IMR-90 (cell line): ENCODE data around the gene RAP1A. TPM values are rescaled to one million over a fixed set of nuclear protein-coding genes. Genes with fewer than 3 reads are reported as not detected.
"Not testable (repeated sequence)": the region's sequence is repeated elsewhere in the genome, so short reads cannot be mapped to it uniquely, and the experiment has no call there.

ENCODE experiments used
- ATAC-seq: fragments of 200-7000 bp; cut with Tn5 transposase; 2 replicates; pipeline ENCODE4 v1.9.1; 2020; ENCODE audit warnings: low read depth, mild to moderate bottlenecking, moderate library complexity
- BruUV-seq: library from RNA; stranded (reverse); fragments of 400-500 nt; replicated peaks from 2 replicates; lab custom pipeline; 2021; lab: Mats Ljungman, UMichigan
- CTCF ChIA-PET: fragments of 300-600 bp; formaldehyde crosslinking; extraction: SDS; loops from one replicate; lab custom pipeline; 2021; ENCODE audit warnings: antibody characterized with exemption; lab: Yijun Ruan, JAX
- POLR2A ChIA-PET: fragments of 300-600 bp; sonication (Branson Sonifier 250); formaldehyde crosslinking; loops from one replicate; lab custom pipeline; 2022; ENCODE audit warnings: antibody characterized with exemption; ENCODE audit not compliant: unreplicated experiment; lab: Charles Lee
- DNase-seq: peaks from one replicate; pipeline ENCODE4 v3.0.0; 2013
- H2AFZ ChIP-seq: replicated peaks from 2 replicates; pipeline ENCODE3; 2013; ENCODE audit warnings: low read length, mild to moderate bottlenecking; ENCODE audit not compliant: poor library complexity
- H2AK5ac ChIP-seq: 2 replicates; pipeline ENCODE4 v1.6.1; 2013; ENCODE audit warnings: low read depth, low read length, inconsistent platforms
- H2AK9ac ChIP-seq: replicated peaks from 2 replicates; pipeline ENCODE3; 2013; ENCODE audit warnings: mild to moderate bottlenecking, low read depth, low read length, moderate library complexity; ENCODE audit not compliant: poor library complexity
- H2BK120ac ChIP-seq: 2 replicates; pipeline ENCODE4 v1.6.1; 2013; ENCODE audit warnings: low read depth, low read length, inconsistent platforms
- H2BK15ac ChIP-seq: 3 replicates; pipeline ENCODE4 v1.6.1; 2013; ENCODE audit warnings: low read depth, low read length, inconsistent platforms
- H2BK20ac ChIP-seq: 2 replicates; pipeline ENCODE4 v1.6.1; 2013; ENCODE audit warnings: low read depth, mild to moderate bottlenecking, inconsistent platforms, low read length, moderate library complexity
- H2BK5ac ChIP-seq: 2 replicates; pipeline ENCODE4 v1.6.1; 2013; ENCODE audit warnings: mild to moderate bottlenecking, low read depth, low read length, inconsistent platforms; ENCODE audit not compliant: poor library complexity, severe bottlenecking
- H3K14ac ChIP-seq: replicated peaks from 2 replicates; pipeline ENCODE4 v1.6.1; 2013; ENCODE audit warnings: low read depth, low read length, inconsistent platforms
- H3K18ac ChIP-seq: 2 replicates; pipeline ENCODE4 v1.6.1; 2013; ENCODE audit warnings: low read depth, low read length, control low read depth
- H3K23ac ChIP-seq: 2 replicates; pipeline ENCODE4 v1.6.1; 2013; ENCODE audit warnings: low read depth, low read length, inconsistent platforms
- H3K27ac ChIP-seq: 2 replicates; pipeline ENCODE4 v1.5.1; 2013; ENCODE audit warnings: mild to moderate bottlenecking, control low read depth, low read length; ENCODE audit not compliant: insufficient read depth
- H3K27me3 ChIP-seq: 2 replicates; pipeline ENCODE4 v1.6.1; 2013; ENCODE audit warnings: low read length; ENCODE audit not compliant: control insufficient read depth, insufficient read depth
- H3K36me3 ChIP-seq: 2 replicates; pipeline ENCODE4 v1.6.1; 2013; ENCODE audit warnings: low read length, mixed read lengths; ENCODE audit not compliant: control insufficient read depth, insufficient read depth
- H3K4ac ChIP-seq: 2 replicates; pipeline ENCODE4 v1.6.1; 2013; ENCODE audit warnings: low read depth, low read length, inconsistent platforms
- H3K4me1 ChIP-seq: 2 replicates; pipeline ENCODE4 v1.6.1; 2013; ENCODE audit warnings: low read length, mixed read lengths; ENCODE audit not compliant: control insufficient read depth, insufficient read depth
- H3K4me2 ChIP-seq: 2 replicates; pipeline ENCODE4 v1.6.1; 2013; ENCODE audit warnings: low read depth, mild to moderate bottlenecking, control low read depth, low read length, moderate library complexity
- H3K4me3 ChIP-seq: 2 replicates; pipeline ENCODE4 v1.5.1; 2013; ENCODE audit warnings: low read depth, mild to moderate bottlenecking, control low read depth, low read length, moderate library complexity; ENCODE audit not compliant: insufficient read depth
- H3K56ac ChIP-seq: 2 replicates; pipeline ENCODE4 v1.6.1; 2013; ENCODE audit warnings: low read length, inconsistent platforms; ENCODE audit not compliant: insufficient read depth; ENCODE audit errors: extremely low read depth
- H3K79me1 ChIP-seq, 2 experiments: 2 replicates each; pipeline ENCODE4 v1.6.1; 2013; ENCODE audit warnings: low read length in 2 of 2, inconsistent platforms in 1 of 2, low read depth in 1 of 2
- H3K9ac ChIP-seq: 2 replicates; pipeline ENCODE4 v1.6.1; 2013; ENCODE audit warnings: low read depth, low read length, control low read depth
- H3K9me1 ChIP-seq: 2 replicates; pipeline ENCODE4 v1.6.1; 2013; ENCODE audit warnings: low read length, inconsistent platforms; ENCODE audit not compliant: insufficient read depth
- H3K9me3 ChIP-seq: 2 replicates; pipeline ENCODE4 v1.6.1; 2013; ENCODE audit warnings: low read length; ENCODE audit not compliant: control insufficient read depth, insufficient read depth
- H4K20me1 ChIP-seq: 2 replicates; pipeline ENCODE4 v1.6.1; 2013; ENCODE audit warnings: low read length, inconsistent platforms; ENCODE audit not compliant: insufficient read depth
- H4K5ac ChIP-seq: 2 replicates; pipeline ENCODE4 v1.6.1; 2013; ENCODE audit warnings: mild to moderate bottlenecking, low read depth, low read length, control low read depth
- H4K8ac ChIP-seq, 2 experiments: 2 replicates each; pipeline ENCODE4 v1.6.1; 2013; ENCODE audit warnings: low read depth in 2 of 2, low read length in 2 of 2, control low read depth in 1 of 2, inconsistent platforms in 1 of 2
- H4K91ac ChIP-seq: 2 replicates; pipeline ENCODE4 v1.6.1; 2013; ENCODE audit warnings: low read depth, low read length, inconsistent platforms; ENCODE audit not compliant: insufficient read depth
- WGBS, 2 experiments: methylation state at CpG; one replicate each; pipeline versions ENCODE4 v1.1.5 to v1.1.7; 2013; ENCODE audit warnings: missing lambda C conversion rate in 2 of 2; ENCODE audit not compliant: insufficient read length in 1 of 2; ENCODE audit errors: extremely low coverage in 2 of 2; 5-methylcytosine and 5-hydroxymethylcytosine counted together
- dilution Hi-C: fragments of 300-500 bp; cut with HindIII; formaldehyde crosslinking; loops from one replicate; pipeline ENCODE4 v1.14.3; 2018; ENCODE audit warnings: low sequenced_read_pairs; ENCODE audit not compliant: unreplicated experiment
- in situ Hi-C: fragments of 300-500 bp; cut with MboI; formaldehyde crosslinking; loops from 3 replicates; pipeline ENCODE4 v1.14.3; 2019; ENCODE audit warnings: low sequenced_read_pairs, inconsistent platforms, mixed read lengths
- intact Hi-C: fragments of 100-400 bp; cut with micrococcal nuclease; formaldehyde crosslinking; loops from 2 replicates; pipeline ENCODE4 v1.10.0; 2022
- polyA plus RNA-seq, 3 experiments: library from polyadenylated mRNA; depleted of rRNA; stranded (reverse); fragments of >200 nt; gene quantifications; 2 replicates each; pipeline ENCODE4 v1.2.3, GENCODE V29; 2012; ENCODE audit warnings: low replicate concordance in 1 of 3
- total RNA-seq: library from RNA; depleted of rRNA; stranded (reverse); fragments of >200 nt; gene quantifications from 2 replicates; pipeline ENCODE4 v1.2.3, GENCODE V29; 2012

The RAP1A gene
- total and polyA plus RNA-seq, 2 of the 4 experiments (the other 2 are of a cell fraction), result 18.1 to 43.6 TPM

GRCh38 chr1:111685293-111686153, 65.9 kb downstream of the RAP1A start:
- H3K79me1 ChIP-seq, result peaks cover 7 to 14% of the 10 kb centered on the region in 2 experiments
- H3K27ac ChIP-seq, H2BK20ac ChIP-seq, H3K4me1 ChIP-seq, H2BK5ac ChIP-seq, H3K56ac ChIP-seq, H2BK15ac ChIP-seq, H2AK5ac ChIP-seq, H3K18ac ChIP-seq, H3K14ac ChIP-seq, H2BK120ac ChIP-seq, H4K5ac ChIP-seq, H3K23ac ChIP-seq, H4K91ac ChIP-seq, H3K9me3 ChIP-seq, H3K36me3 ChIP-seq, BruUV-seq, H3K4ac ChIP-seq, H4K20me1 ChIP-seq, H3K9me1 ChIP-seq, H3K4me3 ChIP-seq, H3K9ac ChIP-seq, H3K27me3 ChIP-seq, H3K4me2 ChIP-seq, DNase-seq, dilution Hi-C loops, ATAC-seq, H2AK9ac ChIP-seq, POLR2A ChIA-PET, H2AFZ ChIP-seq, H4K8ac ChIP-seq, intact Hi-C loops, in situ Hi-C loops, CTCF ChIA-PET: not testable (repeated sequence)
- WGBS, 2 experiments, result no CpG with 5 or more reads among the region's 8 CpGs
